A549 (cell line): Measurements from ENCODE around the gene TMEM163. TPM values are rescaled to one million over a fixed set of nuclear protein-coding genes. Genes with fewer than 3 reads are reported as not detected.

Experiments used
- ATAC-seq, 2 experiments: fragments of 200-7000 bp in 1 of 2; fragments of >200 bp in 1 of 2; cut with Nextera tagmentation in 1 of 2; cut with Tn5 transposase in 1 of 2; 3 replicates each; pipeline versions ENCODE4 v1.8.0 to v1.9.1; 2018 to 2020; ENCODE audit warnings: mild to moderate bottlenecking in 1 of 2, moderate library complexity in 1 of 2
- CTCF ChIA-PET: fragments of 300-600 bp; sonication (Branson Sonifier 250); formaldehyde crosslinking; extraction: SDS; loops from one replicate; lab custom pipeline; 2021; ENCODE audit warnings: antibody characterized with exemption, inconsistent platforms; lab: Yijun Ruan, JAX
- POLR2A ChIA-PET: fragments of 350-600 bp; formaldehyde crosslinking; extraction: SDS; loops from one replicate; lab custom pipeline; 2021; ENCODE audit warnings: antibody characterized with exemption, inconsistent platforms; lab: Yijun Ruan, JAX
- DNase-seq, 2 experiments: peaks; one replicate each; pipeline versions ENCODE4 v3.0.0 to v3.0.0-alpha.2; 2011 to 2016; ENCODE audit warnings: low read depth in 1 of 2, low spot score in 1 of 2
- FAIRE-seq: peaks from 2 replicates; lab custom pipeline; 2011; peaks lifted over from hg19 to GRCh38; lab: Jason Lieb, UNC
- H3K27ac ChIP-seq, 2 experiments: fragments of >200 bp; sonication (Bioruptor Twin); formaldehyde crosslinking; 3 replicates each; pipeline ENCODE4 v1.5.1; 2016 to 2017
- H3K4me1 ChIP-seq: fragments of >200 bp; sonication (Bioruptor Twin); formaldehyde crosslinking; 3 replicates; pipeline ENCODE4 v1.6.1; 2016
- H3K4me2 ChIP-seq: fragments of >200 bp; sonication (Bioruptor Twin); formaldehyde crosslinking; 3 replicates; pipeline ENCODE4 v1.6.1; 2016
- H3K4me3 ChIP-seq: fragments of >200 bp; sonication (Bioruptor Twin); formaldehyde crosslinking; 3 replicates; pipeline ENCODE4 v1.5.1; 2016
- H3K9me3 ChIP-seq: fragments of >200 bp; sonication (Bioruptor Twin); formaldehyde crosslinking; 3 replicates; pipeline ENCODE4 v1.6.1; 2016
- BHLHE40 ChIP-seq: IDR thresholded peaks from 2 replicates; pipeline ENCODE4 v1.6.1; 2012; ENCODE audit warnings: low read depth, low read length, inconsistent platforms
- CBX8 ChIP-seq: fragments of 200-600 bp; sonication (generic); IDR thresholded peaks from 2 replicates; pipeline ENCODE4 v1.6.1; 2016
- CHD2 ChIP-seq: fragments of 150-350 bp; IDR thresholded peaks from 2 replicates; pipeline ENCODE4 v1.6.1; 2014; ENCODE audit warnings: low read length; ENCODE audit not compliant: partially characterized antibody
- EHF ChIP-seq: fragments of 250-450 bp; sonication (Bioruptor Pico); IDR thresholded peaks from 2 replicates; pipeline ENCODE4 v1.5.0; 2020; ENCODE audit warnings: mild to moderate bottlenecking
- EP300 ChIP-seq, 2 experiments: fragments of >200 bp; sonication (Bioruptor Twin); formaldehyde crosslinking; IDR thresholded peaks; 2 replicates in 1 of 2; 3 replicates in 1 of 2; pipeline ENCODE4 v1.6.1; 2016 to 2017
- HOXA7 ChIP-seq: fragments of 250-450 bp; sonication (Bioruptor Pico); IDR thresholded peaks from 2 replicates; pipeline ENCODE4 v1.5.0; 2020; ENCODE audit warnings: mild to moderate bottlenecking, moderate library complexity
- HOXB13 ChIP-seq: fragments of 250-450 bp; sonication (Bioruptor Pico); IDR thresholded peaks from 2 replicates; pipeline ENCODE4 v1.5.0; 2020; ENCODE audit warnings: low read depth, mild to moderate bottlenecking, moderate library complexity
- HOXB5 ChIP-seq: fragments of 250-450 bp; sonication (Bioruptor Pico); IDR thresholded peaks from 2 replicates; pipeline ENCODE4 v1.5.0; 2020; ENCODE audit warnings: mild to moderate bottlenecking, moderate library complexity
- JUN ChIP-seq, 2 experiments: fragments of >200 bp; sonication (Bioruptor Twin); formaldehyde crosslinking; IDR thresholded peaks; 2 replicates in 1 of 2; 3 replicates in 1 of 2; pipeline ENCODE4 v1.6.1; 2016 to 2017
- MAFK ChIP-seq: fragments of 450-650 bp; IDR thresholded peaks from 2 replicates; pipeline ENCODE4 v1.6.1; 2014; ENCODE audit not compliant: partially characterized antibody
- NFE2L2 ChIP-seq: fragments of 150-350 bp; conservative IDR thresholded peaks from 2 replicates; pipeline ENCODE4 v1.6.1; 2014; ENCODE audit warnings: low read length
- NR3C1 ChIP-seq: fragments of >200 bp; sonication (Bioruptor Twin); formaldehyde crosslinking; IDR thresholded peaks from 3 replicates; pipeline ENCODE4 v1.6.1; 2017
- POLR2AphosphoS2 ChIP-seq: conservative IDR thresholded peaks from 2 replicates; pipeline ENCODE4 v1.6.1; 2012; ENCODE audit warnings: low read length, improper control_type of control experiment, inconsistent platforms
- RNF2 ChIP-seq: fragments of 200-600 bp; sonication (generic); IDR thresholded peaks from 2 replicates; pipeline ENCODE4 v1.6.1; 2016; ENCODE audit warnings: low read depth, mild to moderate bottlenecking, antibody characterized with exemption, moderate library complexity, borderline replicate concordance
- SMC3 ChIP-seq: fragments of >200 bp; sonication (Bioruptor Twin); formaldehyde crosslinking; IDR thresholded peaks from 3 replicates; pipeline ENCODE4 v1.6.1; 2018; ENCODE audit warnings: inconsistent platforms
- TFCP2L1 ChIP-seq: fragments of 250-450 bp; sonication (Bioruptor Pico); IDR thresholded peaks from 2 replicates; pipeline ENCODE4 v1.5.0; 2021; ENCODE audit warnings: mild to moderate bottlenecking
- TP53 ChIP-seq: fragments of 250-450 bp; sonication (Bioruptor Pico); IDR thresholded peaks from 2 replicates; pipeline ENCODE4 v1.5.0; 2021; ENCODE audit warnings: mild to moderate bottlenecking, moderate library complexity
- ZNF302 ChIP-seq: fragments of 250-450 bp; sonication (Bioruptor Pico); IDR thresholded peaks from 2 replicates; pipeline ENCODE4 v1.9.0; 2021; ENCODE audit warnings: inconsistent platforms, mild to moderate bottlenecking, moderate library complexity
- WGBS: methylation state at CpG from one replicate; pipeline ENCODE4 v1.1.6; 2017; ENCODE audit errors: missing lambda C conversion rate; 5-methylcytosine and 5-hydroxymethylcytosine counted together
- polyA plus RNA-seq, 4 experiments: library from polyadenylated mRNA; depleted of rRNA in 3 of 4; stranded (reverse); fragments of >200 nt; fragmentation: RNase III in 1 of 4; extraction: RNeasy Plus Mini Kit Qiagen cat#74134 plus additional on column Dnase treatment in 1 of 4; gene quantifications; 2 replicates in 3 of 4; 3 replicates in 1 of 4; pipeline ENCODE4 v1.2.3, GENCODE V29; 2011 to 2017
- TF ChIP-seq, protein P1 (sequence below): IDR thresholded peaks from 2 replicates; pipeline ENCODE4 v1.6.1; 2012
- TF ChIP-seq, protein P2 (sequence below): IDR thresholded peaks from 2 replicates; pipeline ENCODE4 v1.6.1; 2012; ENCODE audit warnings: low read depth, borderline replicate concordance
- TF ChIP-seq, protein P3 (sequence below): fragments of >200 bp; sonication (Bioruptor Twin); formaldehyde crosslinking; IDR thresholded peaks from 3 replicates; pipeline ENCODE4 v1.6.1; 2016
- TF ChIP-seq, protein P4 (sequence below): fragments of 250-450 bp; sonication (Bioruptor Pico); IDR thresholded peaks from 2 replicates; pipeline ENCODE4 v1.5.0; 2021; ENCODE audit warnings: mild to moderate bottlenecking, moderate library complexity, borderline replicate concordance

Gene TMEM163
- polyA plus RNA-seq, 2 of the 4 experiments (the other 2 are of a cell fraction): not detected

DNA sequence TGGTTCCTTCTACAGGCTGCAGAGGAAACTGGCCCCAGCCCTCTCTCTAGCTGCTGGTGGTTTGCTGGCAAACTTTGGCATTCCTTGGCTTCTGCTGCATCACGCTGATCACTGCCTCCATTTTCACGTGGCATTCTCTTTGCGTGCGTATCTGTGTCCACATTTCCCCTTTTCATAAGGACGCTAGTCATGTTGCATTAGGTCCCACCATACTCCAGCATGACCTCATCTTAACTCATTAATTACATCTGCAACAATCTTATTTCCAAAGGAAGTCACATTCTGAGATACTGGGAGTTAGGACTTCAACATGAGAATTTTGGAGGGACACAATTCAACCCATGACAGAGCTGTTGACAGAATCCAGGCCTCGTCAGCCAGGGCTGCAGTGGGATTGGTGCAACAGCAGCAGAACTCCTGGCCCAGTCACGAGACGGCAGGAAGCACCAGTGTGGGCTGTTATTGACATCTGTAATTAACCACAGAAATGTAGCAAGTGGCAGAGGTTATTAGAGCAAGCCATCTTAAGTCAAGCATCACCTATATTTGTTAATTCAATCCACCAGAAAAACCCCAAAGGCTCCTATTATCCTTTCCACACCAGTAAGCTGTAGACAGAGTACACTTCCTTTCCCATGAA is 132.4 kb downstream of the TMEM163 start:
- Histone ChIP-seq H3K4me1 (no peaks in the 10 kb centered on the region), H3K9me3 (peaks cover 7% of the 10 kb centered on the region), H3K4me2 (no peak overlapping the region), H3K4me3 (no peak overlapping the region), H3K27ac (no peak overlapping the region)
- ATAC-seq (no peak), DNase-seq (no peak), FAIRE-seq (no peak)
- ChIA-PET POLR2A (no interaction called here), CTCF (no interaction called here)
- TF ChIP-seq CHD2 (no peak), CBX8 (no peak), ZNF302 (no peak), TP53 (CRISPR knock-in tag) (no peak), RNF2 (no peak), BHLHE40 (no peak), NR3C1 (no peak), HOXB5 (CRISPR knock-in tag) (no peak), HOXB13 (CRISPR knock-in tag) (no peak), EP300 (IDR thresholded peaks at IDR 0.05) (no peak), HOXA7 (CRISPR knock-in tag) (no peak)
- TF ChIP-seq, protein P1, sequence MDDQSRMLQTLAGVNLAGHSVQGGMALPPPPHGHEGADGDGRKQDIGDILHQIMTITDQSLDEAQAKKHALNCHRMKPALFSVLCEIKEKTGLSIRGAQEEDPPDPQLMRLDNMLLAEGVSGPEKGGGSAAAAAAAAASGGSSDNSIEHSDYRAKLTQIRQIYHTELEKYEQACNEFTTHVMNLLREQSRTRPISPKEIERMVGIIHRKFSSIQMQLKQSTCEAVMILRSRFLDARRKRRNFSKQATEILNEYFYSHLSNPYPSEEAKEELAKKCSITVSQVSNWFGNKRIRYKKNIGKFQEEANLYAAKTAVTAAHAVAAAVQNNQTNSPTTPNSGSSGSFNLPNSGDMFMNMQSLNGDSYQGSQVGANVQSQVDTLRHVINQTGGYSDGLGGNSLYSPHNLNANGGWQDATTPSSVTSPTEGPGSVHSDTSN: no peak
- TF ChIP-seq, protein P2, sequence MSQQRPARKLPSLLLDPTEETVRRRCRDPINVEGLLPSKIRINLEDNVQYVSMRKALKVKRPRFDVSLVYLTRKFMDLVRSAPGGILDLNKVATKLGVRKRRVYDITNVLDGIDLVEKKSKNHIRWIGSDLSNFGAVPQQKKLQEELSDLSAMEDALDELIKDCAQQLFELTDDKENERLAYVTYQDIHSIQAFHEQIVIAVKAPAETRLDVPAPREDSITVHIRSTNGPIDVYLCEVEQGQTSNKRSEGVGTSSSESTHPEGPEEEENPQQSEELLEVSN: no peak
- 24% methylated on average over 8 of the region's 8 CpGs for WGBS

DNA sequence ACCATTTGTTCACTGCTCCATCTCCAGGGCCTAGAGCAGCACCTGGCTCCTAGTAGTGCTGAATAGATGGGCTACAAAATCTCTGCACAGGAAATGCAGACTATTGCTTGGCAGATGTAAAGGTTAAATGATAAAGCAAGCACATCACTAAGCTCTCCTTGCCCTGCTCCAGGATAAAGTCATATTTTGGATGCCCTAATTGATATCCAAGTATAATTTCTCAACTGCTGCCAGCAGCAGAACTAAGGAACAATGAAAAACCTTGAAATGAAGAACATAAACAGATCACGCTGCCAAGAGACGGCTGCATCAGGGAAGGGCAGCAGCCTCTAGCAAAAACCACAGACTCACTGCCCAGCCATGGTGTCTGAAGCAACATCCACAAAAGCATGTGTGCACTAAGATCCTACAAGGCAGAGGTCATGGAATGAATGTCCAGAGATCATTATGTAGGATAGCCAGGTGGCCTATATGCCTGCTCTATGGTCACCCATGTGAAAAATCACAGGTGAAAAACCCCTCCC is 134.7 kb downstream of the TMEM163 start:
- H3K4me1 ChIP-seq: no peaks in the 10 kb centered on the region
- no peak for TF ChIP-seq EP300 (IDR thresholded peaks at IDR 0.05)
- TF ChIP-seq MAFK: no peak
- TF ChIP-seq, protein P3, sequence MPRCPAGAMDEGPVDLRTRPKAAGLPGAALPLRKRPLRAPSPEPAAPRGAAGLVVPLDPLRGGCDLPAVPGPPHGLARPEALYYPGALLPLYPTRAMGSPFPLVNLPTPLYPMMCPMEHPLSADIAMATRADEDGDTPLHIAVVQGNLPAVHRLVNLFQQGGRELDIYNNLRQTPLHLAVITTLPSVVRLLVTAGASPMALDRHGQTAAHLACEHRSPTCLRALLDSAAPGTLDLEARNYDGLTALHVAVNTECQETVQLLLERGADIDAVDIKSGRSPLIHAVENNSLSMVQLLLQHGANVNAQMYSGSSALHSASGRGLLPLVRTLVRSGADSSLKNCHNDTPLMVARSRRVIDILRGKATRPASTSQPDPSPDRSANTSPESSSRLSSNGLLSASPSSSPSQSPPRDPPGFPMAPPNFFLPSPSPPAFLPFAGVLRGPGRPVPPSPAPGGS: no peak
- TF ChIP-seq SMC3: no peak
- no peak for TF ChIP-seq TFCP2L1 (CRISPR knock-in tag)
- TF ChIP-seq CHD2: no peak
- TF ChIP-seq HOXB5 (CRISPR knock-in tag): no peak
- ATAC-seq (no peak), DNase-seq (no peak), FAIRE-seq (no peak)
- H3K4me3 ChIP-seq: no peak overlapping the region
- ChIA-PET CTCF (no interaction called here), POLR2A (no interaction called here)
- WGBS: 39% methylated on average over 2 of the region's 2 CpGs
- H3K27ac ChIP-seq: no peak overlapping the region
- no peaks in the 10 kb centered on the region for H3K9me3 ChIP-seq
- no peak overlapping the region for H3K4me2 ChIP-seq

DNA sequence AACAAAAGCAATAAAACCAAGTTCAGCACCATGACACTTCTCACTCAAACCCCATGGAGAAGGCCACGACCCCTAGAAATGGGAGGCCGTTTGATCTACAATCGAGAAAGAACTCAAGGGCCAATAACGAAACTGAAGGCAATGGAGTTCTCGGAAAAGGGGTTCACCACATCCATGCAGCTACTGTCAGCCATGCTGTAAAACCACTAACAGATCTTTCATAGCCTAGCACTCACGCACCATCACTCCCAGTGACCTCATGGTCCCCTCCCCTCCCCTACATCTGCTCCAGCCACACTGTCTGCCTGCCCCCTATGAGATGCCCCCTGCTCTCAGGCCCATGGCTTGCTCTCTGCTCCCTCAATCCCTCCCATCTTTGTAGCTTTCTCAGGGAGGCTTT is 135.3 kb downstream of the TMEM163 start:
- CTCF ChIA-PET: no interaction called here
- no peaks in the 10 kb centered on the region for H3K4me1 ChIP-seq

More for the DNA sequence above, 135.3 kb downstream of the TMEM163 start:
- Histone ChIP-seq H3K4me3 (no peak overlapping the region), H3K4me2 (no peak overlapping the region)
- no peak for FAIRE-seq
- WGBS: 20% methylated on average over 6 of the region's 6 CpGs
- no peak for ATAC-seq
- TF ChIP-seq HOXA7 (CRISPR knock-in tag) (no peak), HOXB13 (CRISPR knock-in tag) (no peak), NFE2L2 (no peak), CBX8 (no peak), JUN (IDR thresholded peaks at IDR 0.05) (no peak), EHF (CRISPR knock-in tag) (no peak), POLR2AphosphoS2 (no peak)
- TF ChIP-seq, protein P1: no peak
- TF ChIP-seq, protein P4, sequence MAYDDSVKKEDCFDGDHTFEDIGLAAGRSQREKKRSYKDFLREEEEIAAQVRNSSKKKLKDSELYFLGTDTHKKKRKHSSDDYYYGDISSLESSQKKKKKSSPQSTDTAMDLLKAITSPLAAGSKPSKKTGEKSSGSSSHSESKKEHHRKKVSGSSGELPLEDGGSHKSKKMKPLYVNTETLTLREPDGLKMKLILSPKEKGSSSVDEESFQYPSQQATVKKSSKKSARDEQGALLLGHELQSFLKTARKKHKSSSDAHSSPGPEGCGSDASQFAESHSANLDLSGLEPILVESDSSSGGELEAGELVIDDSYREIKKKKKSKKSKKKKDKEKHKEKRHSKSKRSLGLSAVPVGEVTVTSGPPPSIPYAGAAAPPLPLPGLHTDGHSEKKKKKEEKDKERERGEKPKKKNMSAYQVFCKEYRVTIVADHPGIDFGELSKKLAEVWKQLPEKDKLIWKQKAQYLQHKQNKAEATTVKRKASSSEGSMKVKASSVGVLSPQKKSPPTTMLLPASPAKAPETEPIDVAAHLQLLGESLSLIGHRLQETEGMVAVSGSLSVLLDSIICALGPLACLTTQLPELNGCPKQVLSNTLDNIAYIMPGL: no peak
- TF ChIP-seq, all 56 proteins: peak for 0
- H3K27ac ChIP-seq: no peak overlapping the region
- POLR2A ChIA-PET: no interaction called here
- DNase-seq: no peak
- no peaks in the 10 kb centered on the region for H3K9me3 ChIP-seq
